ENCODE data around the gene PHF24. TPM values are rescaled to one million over a fixed set of nuclear protein-coding genes. Genes with fewer than 3 reads are reported as not detected.
"Not testable (repeated sequence)": the region's sequence is repeated elsewhere in the genome, so short reads cannot be mapped to it uniquely, and the experiment has no call there.

Gene PHF24
- total RNA-seq, result under 0.01 TPM in 1 of 2 replicates, not detected in the other

- peak in 1 of 2 donors; percentile 9 for DNase-seq (ENCODE audit: low read depth in 2 of 2)
Measured at GRCh38 chr9:34957492-34958410, at the start of gene PHF24. Gene PHF24, plus strand, starts transcription at chr9:34958285. Its CDS starts 13,014 bp downstream, at chr9:34971299.

GRCh38 chr9:34927061-34927460 is 31.0 kb upstream of the PHF24 start:
- DNase-seq (ENCODE audit: low read depth in 2 of 2), result no peak

- no peak for DNase-seq (ENCODE audit: low read depth in 2 of 2)
Measured at GRCh38 chr9:34928921-34929320, 29.2 kb upstream of the PHF24 start.

GRCh38 chr9:34929506-34930102 is 28.5 kb upstream of the PHF24 start:
- peak; percentile 6 to 37 for DNase-seq (ENCODE audit: low read depth in 2 of 2)

- not testable (repeated sequence) for DNase-seq (ENCODE audit: low read depth in 2 of 2)
Measured at GRCh38 chr9:34939989-34940388, 18.1 kb upstream of the PHF24 start.

GRCh38 chr9:34948451-34948850 is 9.6 kb upstream of the PHF24 start:
- no peak for DNase-seq (ENCODE audit: low read depth in 2 of 2)

GRCh38 chr9:34954225-34954624 is 3.9 kb upstream of the PHF24 start:
- DNase-seq (ENCODE audit: low read depth in 2 of 2), result no peak

- DNase-seq (ENCODE audit: low read depth in 2 of 2), result not testable (repeated sequence)
Measured at GRCh38 chr9:34956066-34956465, 2.0 kb upstream of the PHF24 start.

GRCh38 chr9:34956648-34957047 is 1.4 kb upstream of the PHF24 start:
- no peak for DNase-seq (ENCODE audit: low read depth in 2 of 2)

- no peak for DNase-seq (ENCODE audit: low read depth in 2 of 2)
Measured at GRCh38 chr9:34958411-34958982, 412 bp downstream of the PHF24 start.

- no peak for DNase-seq (ENCODE audit: low read depth in 2 of 2)
Measured at GRCh38 chr9:34959461-34959860, 1.4 kb downstream of the PHF24 start.

GRCh38 chr9:34961574-34962490 is 3.7 kb downstream of the PHF24 start:
- peak; percentile 5 to 63 for DNase-seq (ENCODE audit: low read depth in 2 of 2)

GRCh38 chr9:34962546-34962945 is 4.5 kb downstream of the PHF24 start:
- DNase-seq (ENCODE audit: low read depth in 2 of 2), result no peak

GRCh38 chr9:34963552-34963951 is 5.5 kb downstream of the PHF24 start:
- DNase-seq (ENCODE audit: low read depth in 2 of 2), result no peak

- no peak for DNase-seq (ENCODE audit: low read depth in 2 of 2)
Measured at GRCh38 chr9:34964458-34964857, 6.4 kb downstream of the PHF24 start.

- no peak for DNase-seq (ENCODE audit: low read depth in 2 of 2)
Measured at GRCh38 chr9:34971146-34971811, 13.2 kb downstream of the PHF24 start.

- no peak for DNase-seq (ENCODE audit: low read depth in 2 of 2)
Measured at GRCh38 chr9:34974664-34975063, 16.6 kb downstream of the PHF24 start.

- DNase-seq (ENCODE audit: low read depth in 2 of 2), result no peak
Measured at GRCh38 chr9:34976441-34976840, 18.4 kb downstream of the PHF24 start.

GRCh38 chr9:34976992-34977391 is 18.9 kb downstream of the PHF24 start:
- DNase-seq (ENCODE audit: low read depth in 2 of 2), result no peak

- DNase-seq (ENCODE audit: low read depth in 2 of 2), result no peak
Measured at GRCh38 chr9:34980181-34980761, 22.2 kb downstream of the PHF24 start.
